Left colon (tissue), 2 donors: ENCODE results near the gene MEGF6. TPM values are rescaled to one million over a fixed set of nuclear protein-coding genes. Genes with fewer than 3 reads are reported as not detected.

Source experiments
- ATAC-seq: fragments of 200-7000 bp; cut with Tn5 transposase; one replicate; pipeline ENCODE4 v1.9.1; 2020; ENCODE audit warnings: mild to moderate bottlenecking, moderate library complexity
- DNase-seq, 2 donors: peaks; one replicate each; pipeline ENCODE4 v3.0.0-alpha.2; 2020
- intact Hi-C, 2 donors: fragments of 100-400 bp; cut with DNase I in 1 of 2; cut with micrococcal nuclease in 1 of 2; formaldehyde crosslinking; loops; one replicate each; pipeline versions ENCODE4 v1.11.2 to v1.14.0; 2022; cut with DNase I, micrococcal nuclease
- total RNA-seq, 2 donors: library from RNA; stranded (reverse); fragmentation: NEBNext Ultra II Directional; extraction: Animal tissue kit (Norgen Biotek cat#: 25700); gene quantifications; one replicate each; pipeline ENCODE4 v1.2.1, GENCODE V29; 2021
- donor health status: DM: no; HTN: no; CAD: no.
- donor health status: DM: yes; HTN: yes; CAD: no.

Gene MEGF6
- total RNA-seq, 2 donors from 2014 or later, result 6.3 to 8.2 TPM

DNA sequence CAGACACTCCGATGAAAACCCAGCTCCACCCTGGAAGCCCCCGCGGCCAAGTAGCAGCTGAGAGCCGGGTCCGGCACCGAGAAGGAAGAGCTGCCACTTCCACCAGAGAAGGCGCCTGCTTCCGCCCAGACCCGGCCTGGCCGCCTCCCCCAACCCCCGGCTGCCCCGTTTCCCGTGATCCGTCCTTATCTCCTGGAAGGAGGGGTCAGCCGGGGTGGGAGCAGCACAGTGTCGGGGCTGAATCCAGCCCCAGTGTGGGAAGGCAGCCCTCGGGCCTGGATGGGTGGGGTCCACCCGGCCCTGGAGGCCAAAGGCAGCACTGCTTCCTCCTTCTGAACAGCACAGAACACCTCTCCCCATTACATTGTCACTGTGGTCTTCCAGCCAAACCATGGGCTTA, 69.4 kb downstream of the MEGF6 start:
- intact Hi-C loops, result no loop called here
- no peak for DNase-seq
- peak; percentile 22 for ATAC-seq

GRCh38 chr1:3541465-3541864, 69.8 kb downstream of the MEGF6 start:
- intact Hi-C loops, result no loop called here
- ATAC-seq, result no peak
- no peak for DNase-seq

DNA sequence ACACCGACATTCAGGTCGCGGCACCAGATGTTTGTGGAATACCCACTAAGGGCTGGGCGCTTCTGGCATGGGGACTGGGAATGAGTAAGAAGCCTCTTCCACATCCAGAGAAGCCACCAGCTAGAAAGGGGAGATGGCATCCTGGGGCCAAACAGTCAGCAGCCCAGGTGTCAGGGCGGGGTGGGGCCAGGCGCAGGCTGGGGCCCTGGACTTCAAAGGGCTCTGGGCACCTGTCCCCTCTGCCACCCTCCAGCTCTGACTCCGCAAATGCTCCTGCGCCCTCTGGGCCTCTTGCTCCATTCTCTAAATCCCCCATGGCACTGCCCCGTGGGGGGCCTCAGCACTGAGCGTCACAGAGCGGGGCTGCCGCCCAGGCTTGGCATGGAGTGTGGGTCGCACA, 70.4 kb downstream of the MEGF6 start:
- no peak for ATAC-seq
- intact Hi-C loops, result no loop called here
- no peak for DNase-seq

- ATAC-seq (no peak), DNase-seq (no peak)
- intact Hi-C loops, result no loop called here
Observed at GRCh38 chr1:3539707-3540425, 71.4 kb downstream of the MEGF6 start.

DNA sequence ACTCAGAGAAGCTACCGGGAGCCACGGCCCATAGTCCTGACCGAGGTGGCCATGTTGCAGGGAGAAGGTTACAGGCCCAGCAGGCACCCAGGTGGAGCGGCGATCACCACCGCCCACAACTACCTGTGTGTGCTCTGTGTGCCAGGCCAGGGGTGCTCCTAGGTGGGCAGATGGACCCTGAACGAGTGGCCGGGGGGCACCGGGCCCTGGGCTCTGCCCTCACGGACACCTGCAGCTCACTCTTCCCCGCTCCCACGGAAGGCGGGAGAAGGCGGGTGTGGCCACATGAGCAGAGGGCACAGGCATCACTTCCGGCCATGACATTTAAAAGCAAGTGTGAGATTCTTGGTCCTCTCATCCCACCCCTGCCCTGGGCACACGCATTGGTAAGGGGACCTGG, 73.9 kb downstream of the MEGF6 start:
- intact Hi-C loops, result no loop called here
- ATAC-seq, result no peak
- no peak for DNase-seq

- intact Hi-C loops, result no loop called here
- no peak for ATAC-seq
- no peak for DNase-seq
Observed at GRCh38 chr1:3536420-3537195, 74.7 kb downstream of the MEGF6 start.

- no peak for DNase-seq
- ATAC-seq, result no peak
- intact Hi-C loops, result no loop called here
Observed at GRCh38 chr1:3535732-3536131, 75.6 kb downstream of the MEGF6 start.

DNA sequence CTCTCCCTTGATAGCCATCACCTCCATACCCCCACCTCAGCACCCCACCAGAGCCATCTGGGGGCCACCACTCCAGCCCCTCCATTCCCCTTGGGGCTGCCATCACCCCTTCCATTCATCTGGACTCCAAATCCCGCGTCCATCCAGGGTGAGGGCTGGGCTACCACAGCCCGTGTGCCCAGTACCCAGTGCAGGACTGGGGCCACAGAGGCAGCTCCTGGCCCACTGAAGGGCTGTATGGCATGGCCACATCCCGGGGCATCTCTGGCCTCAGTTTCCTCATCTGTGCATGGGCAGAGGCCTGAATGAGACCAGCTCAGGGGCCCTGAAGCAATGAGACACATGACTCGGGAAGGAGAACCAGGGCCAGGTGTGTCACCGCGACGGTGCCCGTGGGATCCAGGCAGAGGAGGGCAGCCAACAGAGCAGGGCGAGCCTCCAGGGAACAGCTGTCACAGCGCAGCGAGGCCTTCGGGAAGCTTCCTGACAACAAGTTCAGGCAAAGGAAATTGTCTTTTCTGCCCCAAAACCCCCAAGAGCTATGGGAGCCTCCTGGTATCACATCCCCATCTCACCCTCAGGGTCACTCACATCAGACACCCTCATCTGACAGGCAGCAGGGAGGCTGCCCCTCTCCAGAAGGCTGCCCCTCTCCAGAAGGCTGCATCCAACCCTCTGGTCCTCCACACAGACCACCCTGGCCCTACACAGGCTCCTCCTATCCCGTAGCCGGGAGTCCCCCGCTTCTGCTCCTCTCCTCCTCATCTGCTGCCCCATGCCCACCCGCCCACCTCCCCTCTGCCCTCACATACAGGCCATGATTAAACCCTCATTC, 76.3 kb downstream of the MEGF6 start:
- ATAC-seq, result no peak

DNA sequence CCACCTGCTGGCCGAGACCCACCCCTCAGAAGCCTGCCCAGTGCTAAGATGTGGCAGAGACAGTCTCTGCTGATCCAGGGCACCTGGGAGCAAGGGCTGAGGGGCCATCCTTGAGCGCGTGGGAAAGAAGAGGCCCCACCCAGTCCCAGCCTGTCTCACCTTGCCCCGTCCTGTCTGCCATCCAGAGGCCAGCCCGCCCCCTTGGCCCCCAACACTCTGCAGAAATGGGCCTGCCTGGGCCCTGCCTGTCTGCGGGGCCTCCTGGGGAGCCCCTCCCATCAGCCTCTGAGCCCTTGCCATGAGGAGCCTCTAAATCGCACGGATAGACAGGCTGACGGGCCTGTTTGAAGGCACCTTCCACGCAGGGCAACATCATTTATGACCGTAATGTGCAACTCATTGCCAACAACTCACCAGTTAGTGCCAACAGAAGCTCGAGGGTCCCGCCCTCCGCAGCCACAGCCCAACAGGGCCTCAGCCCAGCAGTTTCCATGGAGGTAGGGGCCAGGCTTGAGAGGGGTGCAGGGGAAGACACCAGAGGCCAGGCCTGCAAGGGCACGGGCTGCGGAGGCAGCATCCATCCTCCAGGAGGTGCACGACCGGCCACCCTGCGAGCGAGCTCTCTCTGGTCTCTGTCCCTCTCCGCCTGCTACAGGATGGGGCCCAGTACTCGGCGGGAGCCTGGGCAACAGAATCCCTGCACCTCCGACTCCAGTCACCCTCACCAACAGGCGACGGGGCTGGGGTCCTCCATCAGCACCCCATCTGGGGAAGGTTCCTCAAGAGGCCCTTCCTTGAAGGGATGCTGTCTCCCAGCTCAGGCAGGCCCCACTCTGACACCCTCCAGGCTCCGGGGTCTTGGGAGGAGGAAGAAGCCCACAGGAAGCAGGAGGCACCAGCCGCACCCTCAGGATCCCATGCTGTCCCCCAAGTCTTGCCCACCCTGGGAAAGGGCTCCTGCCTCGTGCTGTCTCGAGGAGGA, 78.0 kb downstream of the MEGF6 start:
- no peak for DNase-seq
- ATAC-seq, result no peak
- intact Hi-C loops, result no loop called here

More for the DNA sequence above, 76.3 kb downstream of the MEGF6 start:
- no peak for DNase-seq
- intact Hi-C loops, result no loop called here

DNA sequence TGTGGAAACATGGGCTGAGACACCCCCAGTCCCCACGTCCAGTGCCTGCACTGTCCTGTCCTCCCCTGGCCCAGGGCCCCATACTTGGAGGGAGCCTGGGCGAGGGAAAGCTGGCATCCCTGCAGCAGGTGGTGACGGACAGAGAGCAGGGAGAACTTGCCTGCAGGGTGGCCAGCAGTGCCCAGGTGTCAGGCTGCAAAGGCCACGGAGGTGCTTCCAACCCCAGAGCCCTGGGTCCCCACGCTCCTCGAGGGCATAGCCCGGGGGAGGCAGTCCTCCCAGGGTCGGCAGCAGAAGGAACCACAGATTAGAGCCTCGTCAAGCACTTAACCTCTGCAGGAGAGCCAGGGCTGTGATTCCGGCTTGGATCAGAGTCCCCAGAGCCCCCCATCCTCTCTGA, 79.4 kb downstream of the MEGF6 start:
- intact Hi-C loops, result no loop called here
- no peak for ATAC-seq
- no peak for DNase-seq

GRCh38 chr1:3530926-3531818, 80.1 kb downstream of the MEGF6 start:
- intact Hi-C loops, result no loop called here
- DNase-seq (peak; percentile 77 to 83), ATAC-seq (peak; percentile 80)

GRCh38 chr1:3530086-3530925, 81.0 kb downstream of the MEGF6 start:
- DNase-seq (peak in 1 of 2 donors; percentile 32), ATAC-seq (peak; percentile 50)
- intact Hi-C loops, result no loop called here

GRCh38 chr1:3529099-3529729, 82.1 kb downstream of the MEGF6 start:
- intact Hi-C loops, result no loop called here
- ATAC-seq (peak; percentile 63), DNase-seq (peak; percentile 41 to 53)

GRCh38 chr1:3527774-3528173, 83.5 kb downstream of the MEGF6 start:
- intact Hi-C loops, result no loop called here

GRCh38 chr1:3525551-3526482, 85.5 kb downstream of the MEGF6 start:
- intact Hi-C loops, result no loop called here
- no peak for ATAC-seq
- DNase-seq, result no peak

More at GRCh38 chr1:3527774-3528173, 83.5 kb downstream of the MEGF6 start:
- DNase-seq, result no peak
- no peak for ATAC-seq
